CD8-positive, alpha-beta memory T cell (primary cell): ENCODE data around the gene MRPS35. TPM values are rescaled to one million over a fixed set of nuclear protein-coding genes. Genes with fewer than 3 reads are reported as not detected.

Source experiments
- CTCF ChIA-PET: fragments of 350-600 bp; sonication (Branson Sonifier 250); formaldehyde crosslinking; loops from one replicate; lab custom pipeline; 2021; ENCODE audit warnings: antibody characterized with exemption; lab: Charles Lee
- POLR2A ChIA-PET: fragments of 350-600 bp; sonication (Branson Sonifier 250); formaldehyde crosslinking; loops from one replicate; lab custom pipeline; 2021; ENCODE audit warnings: antibody characterized with exemption; lab: Charles Lee
- DNase-seq, 5 donors: peaks; one replicate each; pipeline versions ENCODE4 v3.0.0 to v3.0.0-alpha.2; 2020 to 2022; ENCODE audit warnings: mixed read lengths in 1 of 5
- H3K27ac ChIP-seq: one replicate; pipeline ENCODE4 v1.7.0; 2013; ENCODE audit warnings: low read depth, mild to moderate bottlenecking, low read length, moderate library complexity
- H3K27me3 ChIP-seq: 2 replicates; pipeline ENCODE4 v1.7.0; 2013; ENCODE audit warnings: low read length, mild to moderate bottlenecking; ENCODE audit not compliant: insufficient read depth, poor library complexity, severe bottlenecking
- H3K36me3 ChIP-seq: 2 replicates; pipeline ENCODE4 v1.7.0; 2013; ENCODE audit warnings: mild to moderate bottlenecking, low read length, moderate library complexity; ENCODE audit not compliant: insufficient read depth
- H3K4me1 ChIP-seq: 2 replicates; pipeline ENCODE4 v1.7.0; 2013; ENCODE audit warnings: mild to moderate bottlenecking, low read length, moderate library complexity; ENCODE audit not compliant: insufficient read depth
- H3K4me3 ChIP-seq: 2 replicates; pipeline ENCODE4 v1.7.0; 2013; ENCODE audit warnings: mild to moderate bottlenecking, low read length
- H3K9me3 ChIP-seq: 2 replicates; pipeline ENCODE4 v1.7.0; 2013; ENCODE audit warnings: mild to moderate bottlenecking, low read length
- H3K27ac Mint-ChIP-seq, 8 donors: one replicate each; pipeline ENCODE4 v1.8.0; 2020 to 2021; ENCODE audit warnings: mixed read lengths in 8 of 8, mild to moderate bottlenecking in 6 of 8, inconsistent platforms in 3 of 8, moderate library complexity in 3 of 8
- H3K27me3 Mint-ChIP-seq, 2 donors: one replicate each; pipeline ENCODE4 v1.8.0; 2020 to 2021; ENCODE audit warnings: mixed read lengths in 2 of 2, mild to moderate bottlenecking in 1 of 2, moderate library complexity in 1 of 2
- H3K36me3 Mint-ChIP-seq, 3 donors: one replicate each; pipeline ENCODE4 v1.8.0; 2020 to 2021; ENCODE audit warnings: mixed read lengths in 3 of 3, inconsistent platforms in 1 of 3, mild to moderate bottlenecking in 1 of 3
- H3K4me1 Mint-ChIP-seq, 3 donors: one replicate each; pipeline ENCODE4 v1.8.0; 2020 to 2021; ENCODE audit warnings: mixed read lengths in 3 of 3, inconsistent platforms in 1 of 3, mild to moderate bottlenecking in 1 of 3
- H3K4me3 Mint-ChIP-seq, 7 donors: one replicate each; pipeline ENCODE4 v1.8.0; 2020 to 2021; ENCODE audit warnings: mixed read lengths in 7 of 7, mild to moderate bottlenecking in 6 of 7, moderate library complexity in 4 of 7, inconsistent platforms in 2 of 7
- H3K9me3 Mint-ChIP-seq, 5 donors: one replicate each; pipeline ENCODE4 v1.8.0; 2020 to 2022; ENCODE audit warnings: mixed read lengths in 5 of 5, mild to moderate bottlenecking in 3 of 5, moderate library complexity in 2 of 5, inconsistent platforms in 1 of 5
- polyA plus RNA-seq: library from polyadenylated mRNA; unstranded; fragments of 300-500 nt; fragmentation: Illumina TruSeq; gene quantifications from one replicate; pipeline ENCODE4 v1.2.3, GENCODE V29; 2021
- total RNA-seq, 2 experiments: library from RNA; stranded (reverse); gene quantifications; one replicate each; pipeline ENCODE4 v1.2.3, GENCODE V29; 2021

The MRPS35 gene
- total and polyA plus RNA-seq, 3 experiments from 2014 or later, result 54.9 to 63.4 (median 59.1) TPM

GRCh38 chr12:27769142-27769673 lies 58.6 kb downstream of the MRPS35 start:
- ChIA-PET POLR2A (no interaction called here), CTCF (no interaction called here)
- H3K36me3 Mint-ChIP-seq, result peaks cover 0 to 1% (median 0%) of the 10 kb centered on the region in 3 donors
- H3K27me3 ChIP-seq, result no peaks in the 10 kb centered on the region
- H3K9me3 ChIP-seq, result no peaks in the 10 kb centered on the region
- H3K4me1 ChIP-seq, result no peaks in the 10 kb centered on the region
- H3K27ac ChIP-seq, result no peak overlapping the region
- no peaks in the 10 kb centered on the region for H3K9me3 Mint-ChIP-seq
- no peaks in the 10 kb centered on the region for H3K36me3 ChIP-seq
- no peak overlapping the region for H3K4me3 ChIP-seq
- peaks cover 0 to 4% (median 2%) of the 10 kb centered on the region in 3 donors for H3K4me1 Mint-ChIP-seq
- DNase-seq, result no peak
- no peaks in the 10 kb centered on the region for H3K27me3 Mint-ChIP-seq
- H3K27ac Mint-ChIP-seq, result no peak overlapping the region
- H3K4me3 Mint-ChIP-seq, result no peak overlapping the region

GRCh38 chr12:27771481-27772327 lies 61.1 kb downstream of the MRPS35 start:
- Mint-ChIP-seq H3K4me1 (peaks cover 0 to 4% (median 2%) of the 10 kb centered on the region in 3 donors), H3K27ac (peak overlapping the region in 1 of 8 donors; percentile 78), H3K36me3 (peaks cover 0 to 1% (median 0%) of the 10 kb centered on the region in 3 donors), H3K27me3 (no peaks in the 10 kb centered on the region), H3K9me3 (no peaks in the 10 kb centered on the region), H3K4me3 (no peak overlapping the region)
- no peaks in the 10 kb centered on the region for H3K4me1 ChIP-seq
- H3K27ac ChIP-seq, result no peak overlapping the region
- no peaks in the 10 kb centered on the region for H3K36me3 ChIP-seq
- no peak overlapping the region for H3K4me3 ChIP-seq
- ChIA-PET CTCF (no interaction called here), POLR2A (no interaction called here)
- no peaks in the 10 kb centered on the region for H3K27me3 ChIP-seq
- no peaks in the 10 kb centered on the region for H3K9me3 ChIP-seq
- no peak for DNase-seq

- Mint-ChIP-seq H3K9me3 (no peaks in the 10 kb centered on the region), H3K36me3 (peaks cover 0 to 1% (median 0%) of the 10 kb centered on the region in 3 donors), H3K4me3 (no peak overlapping the region), H3K4me1 (peaks cover 0 to 4% (median 2%) of the 10 kb centered on the region in 3 donors), H3K27ac (no peak overlapping the region), H3K27me3 (no peaks in the 10 kb centered on the region)
- no peaks in the 10 kb centered on the region for H3K4me1 ChIP-seq
- no peak overlapping the region for H3K27ac ChIP-seq
- no peaks in the 10 kb centered on the region for H3K9me3 ChIP-seq
- ChIA-PET CTCF (no interaction called here), POLR2A (no interaction called here)
- DNase-seq, result no peak
- H3K4me3 ChIP-seq, result no peak overlapping the region
- no peaks in the 10 kb centered on the region for H3K27me3 ChIP-seq
- no peaks in the 10 kb centered on the region for H3K36me3 ChIP-seq
These were observed 61.9 kb downstream of the MRPS35 start for GRCh38 chr12:27772328-27773049.

GRCh38 chr12:27777141-27777540 lies 66.5 kb downstream of the MRPS35 start:
- Histone ChIP-seq H3K27ac (no peak overlapping the region), H3K9me3 (no peaks in the 10 kb centered on the region), H3K4me3 (no peak overlapping the region), H3K36me3 (no peaks in the 10 kb centered on the region), H3K4me1 (peaks cover 22% of the 10 kb centered on the region), H3K27me3 (no peaks in the 10 kb centered on the region)
- ChIA-PET POLR2A (interaction anchor here (0.5 kb wide), 1 partner anchor 9 kb away, joined by 4 read pairs; no protein-coding TSS in a partner anchor), CTCF (no interaction called here)
- no peaks in the 10 kb centered on the region for H3K27me3 Mint-ChIP-seq
- H3K27ac Mint-ChIP-seq, result peak overlapping the region in 1 of 8 donors; percentile 59
- H3K4me1 Mint-ChIP-seq, result peaks cover 16 to 23% (median 22%) of the 10 kb centered on the region in 3 donors
- peak overlapping the region in 5 of 7 donors; percentile 2 to 83 (median 53) for H3K4me3 Mint-ChIP-seq
- H3K9me3 Mint-ChIP-seq, result no peaks in the 10 kb centered on the region
- H3K36me3 Mint-ChIP-seq, result peaks cover 0 to 4% (median under 1%) of the 10 kb centered on the region in 3 donors
- no peak for DNase-seq

- no peak overlapping the region for H3K4me3 ChIP-seq
- Mint-ChIP-seq H3K4me3 (peak overlapping the region; percentile 1 to 93 (median 51)), H3K4me1 (peaks cover 23 to 33% (median 29%) of the 10 kb centered on the region in 3 donors), H3K9me3 (no peaks in the 10 kb centered on the region), H3K27ac (no peak overlapping the region), H3K27me3 (no peaks in the 10 kb centered on the region), H3K36me3 (peaks cover 0 to 7% (median 6%) of the 10 kb centered on the region in 3 donors)
- peaks cover 27% of the 10 kb centered on the region for H3K4me1 ChIP-seq
- H3K27ac ChIP-seq, result no peak overlapping the region
- H3K9me3 ChIP-seq, result no peaks in the 10 kb centered on the region
- DNase-seq, result no peak
- ChIA-PET POLR2A (no interaction called here), CTCF (no interaction called here)
- no peaks in the 10 kb centered on the region for H3K36me3 ChIP-seq
- no peaks in the 10 kb centered on the region for H3K27me3 ChIP-seq
These were observed 67.6 kb downstream of the MRPS35 start for GRCh38 chr12:27778206-27778605.

- no peaks in the 10 kb centered on the region for H3K9me3 ChIP-seq
- ChIA-PET POLR2A (interaction anchor here (0.5 to 1.4 kb wide), 4 partner anchors 26 to 913 kb away, joined by 3 to 5 read pairs (median 4); partner anchors contain the start of gene MRPS35), CTCF (interaction anchor here (0.9 to 2.2 kb wide), 5 partner anchors 10 to 60 kb away, joined by 3 to 8 read pairs (median 4); no protein-coding TSS in a partner anchor)
- H3K4me3 ChIP-seq, result peak overlapping the region; percentile 78
- peak overlapping the region; percentile 31 for H3K27ac ChIP-seq
- no peaks in the 10 kb centered on the region for H3K9me3 Mint-ChIP-seq
- no peaks in the 10 kb centered on the region for H3K27me3 Mint-ChIP-seq
- no peaks in the 10 kb centered on the region for H3K27me3 ChIP-seq
- H3K4me1 Mint-ChIP-seq, result peaks cover 25 to 41% (median 33%) of the 10 kb centered on the region in 3 donors
- peak overlapping the region in 7 of 8 donors; percentile 43 to 92 (median 90) for H3K27ac Mint-ChIP-seq
- H3K4me3 Mint-ChIP-seq, result peak overlapping the region; percentile 89 to 93 (median 91)
- H3K4me1 ChIP-seq, result peaks cover 27% of the 10 kb centered on the region
- no peak for DNase-seq
- H3K36me3 Mint-ChIP-seq, result peaks cover 0 to 10% (median 7%) of the 10 kb centered on the region in 3 donors
- H3K36me3 ChIP-seq, result no peaks in the 10 kb centered on the region
These were observed 68.8 kb downstream of the MRPS35 start for GRCh38 chr12:27779416-27779919.

GRCh38 chr12:27779920-27780611 lies 69.4 kb downstream of the MRPS35 start, which contains the start of the genes KLHL42 and MANSC4:
TSS of gene KLHL42 (plus strand) at chr12:27780233. CDS start at chr12:27780331, 98 bp downstream.
TSS of gene MANSC4 (minus strand) at chr12:27780236. CDS start at chr12:27771276, 8,960 bp downstream.
- CTCF ChIA-PET, result interaction anchor here (1.0 to 2.2 kb wide), 5 partner anchors 9 to 70 kb away, joined by 3 to 8 read pairs (median 4); no protein-coding TSS in a partner anchor

More at GRCh38 chr12:27779920-27780611, 69.4 kb downstream of the MRPS35 start, which contains the start of the genes KLHL42 and MANSC4:
- H3K27ac ChIP-seq, result peak within 1 kb of the TSS; percentile 65
- H3K4me3 Mint-ChIP-seq, result peak within 1 kb of the TSS; percentile 89 to 93 (median 91)
- peaks cover 27% of the 10 kb centered on the region for H3K4me1 ChIP-seq
- H3K27ac Mint-ChIP-seq, result peak within 1 kb of the TSS; percentile 56 to 94 (median 90)
- H3K27me3 ChIP-seq, result no peaks in the 10 kb centered on the region
- DNase-seq, result peak; percentile 38 to 80 (median 65)
- H3K36me3 ChIP-seq, result no peaks in the 10 kb centered on the region
- POLR2A ChIA-PET, result interaction anchor here (0.5 to 1.4 kb wide), 4 partner anchors 25 to 913 kb away, joined by 3 to 5 read pairs (median 4); partner anchors contain the start of gene MRPS35
- H3K9me3 Mint-ChIP-seq, result no peaks in the 10 kb centered on the region
- H3K4me3 ChIP-seq, result peak within 1 kb of the TSS; percentile 83
- peaks cover 30 to 47% (median 38%) of the 10 kb centered on the region in 3 donors for H3K4me1 Mint-ChIP-seq
- no peaks in the 10 kb centered on the region for H3K27me3 Mint-ChIP-seq
- peaks cover 0 to 10% (median 9%) of the 10 kb centered on the region in 3 donors for H3K36me3 Mint-ChIP-seq
- H3K9me3 ChIP-seq, result no peaks in the 10 kb centered on the region
